Astrocyte (in vitro differentiated cells and primary cell): ENCODE data around the gene INPP5K.

Experiments used
- EZH2 ChIP-seq: IDR thresholded peaks from 2 replicates; pipeline ENCODE4 v1.6.1; 2012; ENCODE audit warnings: mild to moderate bottlenecking, low read length, inconsistent platforms; ENCODE audit not compliant: insufficient read depth
- TF ChIP-seq, protein P1 (sequence below): IDR thresholded peaks from 2 replicates; pipeline ENCODE4 v1.5.1; 2011; ENCODE audit warnings: low read depth, mild to moderate bottlenecking, inconsistent platforms, low read length, moderate library complexity; ENCODE audit not compliant: insufficient read depth

DNA sequence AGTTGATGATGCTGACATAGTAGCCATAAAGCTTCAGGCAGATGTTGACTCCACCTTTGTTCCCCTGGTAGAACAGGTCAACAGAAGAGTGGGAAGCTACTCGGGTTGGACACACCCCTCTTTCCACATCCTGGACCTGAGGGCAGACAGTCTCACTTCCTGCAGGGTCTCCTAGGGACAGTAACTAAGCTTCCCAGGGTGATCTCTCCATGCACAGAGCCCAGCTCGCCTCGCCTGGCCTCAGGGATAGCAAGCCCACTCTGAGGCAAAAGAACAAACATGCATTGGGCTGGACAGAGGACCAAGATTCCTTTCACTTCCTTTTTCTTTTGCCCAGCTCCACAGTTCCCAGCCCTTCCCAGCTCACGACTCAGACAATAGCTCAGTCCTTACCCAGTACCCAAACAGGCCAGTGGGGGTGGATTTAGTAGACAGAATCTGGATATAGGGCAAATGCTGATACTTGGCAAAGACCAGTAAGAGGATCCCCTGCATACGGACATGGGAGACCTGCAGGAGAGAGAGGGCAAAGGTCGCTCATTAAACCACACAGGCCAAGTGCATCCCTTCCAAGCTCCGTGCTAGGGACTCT lies 7.0 kb downstream of the INPP5K start:
- TF ChIP-seq, protein P1, sequence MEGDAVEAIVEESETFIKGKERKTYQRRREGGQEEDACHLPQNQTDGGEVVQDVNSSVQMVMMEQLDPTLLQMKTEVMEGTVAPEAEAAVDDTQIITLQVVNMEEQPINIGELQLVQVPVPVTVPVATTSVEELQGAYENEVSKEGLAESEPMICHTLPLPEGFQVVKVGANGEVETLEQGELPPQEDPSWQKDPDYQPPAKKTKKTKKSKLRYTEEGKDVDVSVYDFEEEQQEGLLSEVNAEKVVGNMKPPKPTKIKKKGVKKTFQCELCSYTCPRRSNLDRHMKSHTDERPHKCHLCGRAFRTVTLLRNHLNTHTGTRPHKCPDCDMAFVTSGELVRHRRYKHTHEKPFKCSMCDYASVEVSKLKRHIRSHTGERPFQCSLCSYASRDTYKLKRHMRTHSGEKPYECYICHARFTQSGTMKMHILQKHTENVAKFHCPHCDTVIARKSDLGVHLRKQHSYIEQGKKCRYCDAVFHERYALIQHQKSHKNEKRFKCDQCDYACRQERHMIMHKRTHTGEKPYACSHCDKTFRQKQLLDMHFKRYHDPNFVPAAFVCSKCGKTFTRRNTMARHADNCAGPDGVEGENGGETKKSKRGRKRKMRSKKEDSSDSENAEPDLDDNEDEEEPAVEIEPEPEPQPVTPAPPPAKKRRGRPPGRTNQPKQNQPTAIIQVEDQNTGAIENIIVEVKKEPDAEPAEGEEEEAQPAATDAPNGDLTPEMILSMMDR = no peak
- TF ChIP-seq EZH2 = no peak
